Suprapubic skin (tissue), 4 donors: ENCODE results near the gene RB1.

ENCODE experiments used
- EP300 ChIP-seq: sonication (generic); formaldehyde crosslinking; IDR thresholded peaks from one replicate; pipeline ENCODE4 v1.6.1; 2017; ENCODE audit warnings: antibody characterized with exemption
- POLR2A ChIP-seq, 2 donors: fragments of 450-650 bp; IDR thresholded peaks; one replicate each; pipeline ENCODE4 v1.6.1; 2017; ENCODE audit warnings: antibody characterized with exemption in 2 of 2, mild to moderate bottlenecking in 2 of 2, moderate library complexity in 2 of 2
- POLR2AphosphoS5 ChIP-seq, 3 donors: sonication (generic); formaldehyde crosslinking; IDR thresholded peaks; one replicate each; pipeline ENCODE4 v1.6.1; 2017; ENCODE audit warnings: antibody characterized with exemption in 3 of 3
- TF ChIP-seq, protein P1 (sequence below), 2 donors: fragments of 200-600 bp in 1 of 2; fragments of 450-650 bp in 1 of 2; sonication (generic) in 1 of 2; IDR thresholded peaks; one replicate each; pipeline ENCODE4 v1.5.1; 2016 to 2019; ENCODE audit warnings: antibody characterized with exemption in 2 of 2, mild to moderate bottlenecking in 1 of 2, moderate library complexity in 1 of 2

DNA sequence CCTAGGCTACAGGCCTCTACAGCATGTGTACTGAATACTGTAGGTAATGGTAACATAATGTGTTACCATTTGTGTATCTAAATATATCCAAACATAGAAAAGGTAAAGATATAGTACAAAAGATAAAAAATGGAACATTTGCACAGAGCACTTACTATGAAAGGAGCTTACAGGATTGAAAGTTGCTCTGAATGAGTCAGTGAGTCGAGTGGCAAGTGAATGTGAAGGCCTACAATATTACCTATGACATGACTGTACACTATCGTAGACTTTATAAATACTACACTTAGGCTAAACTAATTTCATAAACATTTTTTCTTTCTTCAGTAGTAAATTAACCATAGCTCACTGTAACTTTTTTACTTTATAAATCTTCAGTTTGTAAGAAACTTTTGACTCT lies 74.3 kb downstream of the RB1 start:
- TF ChIP-seq, protein P1, sequence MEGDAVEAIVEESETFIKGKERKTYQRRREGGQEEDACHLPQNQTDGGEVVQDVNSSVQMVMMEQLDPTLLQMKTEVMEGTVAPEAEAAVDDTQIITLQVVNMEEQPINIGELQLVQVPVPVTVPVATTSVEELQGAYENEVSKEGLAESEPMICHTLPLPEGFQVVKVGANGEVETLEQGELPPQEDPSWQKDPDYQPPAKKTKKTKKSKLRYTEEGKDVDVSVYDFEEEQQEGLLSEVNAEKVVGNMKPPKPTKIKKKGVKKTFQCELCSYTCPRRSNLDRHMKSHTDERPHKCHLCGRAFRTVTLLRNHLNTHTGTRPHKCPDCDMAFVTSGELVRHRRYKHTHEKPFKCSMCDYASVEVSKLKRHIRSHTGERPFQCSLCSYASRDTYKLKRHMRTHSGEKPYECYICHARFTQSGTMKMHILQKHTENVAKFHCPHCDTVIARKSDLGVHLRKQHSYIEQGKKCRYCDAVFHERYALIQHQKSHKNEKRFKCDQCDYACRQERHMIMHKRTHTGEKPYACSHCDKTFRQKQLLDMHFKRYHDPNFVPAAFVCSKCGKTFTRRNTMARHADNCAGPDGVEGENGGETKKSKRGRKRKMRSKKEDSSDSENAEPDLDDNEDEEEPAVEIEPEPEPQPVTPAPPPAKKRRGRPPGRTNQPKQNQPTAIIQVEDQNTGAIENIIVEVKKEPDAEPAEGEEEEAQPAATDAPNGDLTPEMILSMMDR (IDR thresholded peaks at IDR 0.05), result no peak
- TF ChIP-seq EP300 (no peak), POLR2A (IDR thresholded peaks at IDR 0.05) (no peak), POLR2AphosphoS5 (IDR thresholded peaks at IDR 0.05) (no peak)
